NT2/D1 (cell line): ENCODE data around the gene RREB1.

Experiments used
- YY1 ChIP-seq: IDR thresholded peaks from 2 replicates; pipeline ENCODE4 v1.6.1; 2011; ENCODE audit not compliant: insufficient read length, insufficient read depth
- ZNF274 ChIP-seq: IDR thresholded peaks from 2 replicates; pipeline ENCODE4 v1.6.1; 2011; ENCODE audit warnings: mild to moderate bottlenecking, low read depth, low read length

DNA sequence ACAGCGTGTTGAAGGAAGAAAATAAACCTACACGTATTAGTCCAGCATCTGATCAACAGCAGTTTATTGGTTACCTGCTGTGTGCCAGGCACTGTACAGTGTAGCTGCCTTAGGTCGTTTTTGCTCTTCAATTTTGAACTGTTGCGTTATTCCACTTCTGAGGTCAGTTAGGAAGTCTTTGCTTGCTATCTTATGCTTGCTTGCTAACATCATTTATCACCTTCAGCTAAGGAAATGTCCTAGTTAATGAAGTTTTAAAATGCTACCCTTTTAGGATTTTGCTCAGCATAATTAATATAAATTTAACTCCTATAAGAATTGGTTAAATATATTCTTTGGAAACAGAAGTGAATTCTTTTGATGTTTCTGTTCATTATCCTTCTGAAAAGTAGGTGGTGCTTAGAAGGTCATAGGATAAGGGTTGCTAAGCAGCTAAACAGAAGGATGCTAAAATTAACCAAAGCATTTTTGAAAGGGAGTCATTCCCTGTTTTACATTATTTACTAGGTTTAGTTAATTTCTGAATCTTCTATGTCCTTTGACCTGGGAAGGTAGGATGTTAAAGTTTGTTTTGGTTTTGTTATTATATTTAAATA, 3.4 kb downstream of the RREB1 start:
- TF ChIP-seq YY1 (no peak), ZNF274 (no peak)
